DND-41 (cell line): ENCODE results near the gene ASB18.

Experiments
- ATAC-seq: fragments of 200-7000 bp; cut with Tn5 transposase; 3 replicates; pipeline ENCODE4 v1.9.1; 2021; ENCODE audit warnings: low read depth; ENCODE audit not compliant: insufficient read depth
- DNase-seq: peaks from one replicate; pipeline ENCODE4 v3.0.0-alpha.2; 2020
- H2AFZ ChIP-seq: 2 replicates; pipeline ENCODE4 v1.6.0; 2012; ENCODE audit warnings: low read depth, low read length
- H3K27ac ChIP-seq: 2 replicates; pipeline ENCODE4 v1.5.1; 2012; ENCODE audit warnings: low read length, inconsistent platforms
- H3K27me3 ChIP-seq: fragments of 200-600 bp; sonication (generic); 2 replicates; pipeline ENCODE4 v1.6.0; 2012; ENCODE audit warnings: low read length, mild to moderate bottlenecking, inconsistent platforms; ENCODE audit not compliant: insufficient read depth, poor library complexity
- H3K36me3 ChIP-seq: 2 replicates; pipeline ENCODE4 v1.5.1; 2012; ENCODE audit warnings: low read length, inconsistent platforms; ENCODE audit not compliant: insufficient read depth
- H3K4me1 ChIP-seq: 2 replicates; pipeline ENCODE4 v1.5.1; 2012; ENCODE audit warnings: mild to moderate bottlenecking, low read length; ENCODE audit not compliant: insufficient read depth
- H3K4me2 ChIP-seq: 2 replicates; pipeline ENCODE4 v1.6.0; 2012; ENCODE audit warnings: mild to moderate bottlenecking, moderate library complexity, low read length, inconsistent platforms; ENCODE audit not compliant: insufficient read depth
- H3K4me3 ChIP-seq, 2 experiments: fragments of 200-600 bp in 1 of 2; shearing (Covaris generic) in 1 of 2; 2 replicates each; pipeline ENCODE4 v1.5.1; 2012 to 2016; ENCODE audit warnings: inconsistent platforms in 2 of 2, low read length in 2 of 2, mild to moderate bottlenecking in 2 of 2, low read depth in 1 of 2, moderate library complexity in 1 of 2
- H3K79me2 ChIP-seq: 2 replicates; pipeline ENCODE4 v1.6.0; 2012; ENCODE audit warnings: low read length, inconsistent platforms; ENCODE audit not compliant: insufficient read depth
- H3K9ac ChIP-seq: 2 replicates; pipeline ENCODE4 v1.6.0; 2012; ENCODE audit warnings: low read depth, mild to moderate bottlenecking, inconsistent platforms, low read length, moderate library complexity
- H3K9me3 ChIP-seq: 2 replicates; pipeline ENCODE4 v1.5.1; 2012; ENCODE audit warnings: low read length, moderate library complexity, mild to moderate bottlenecking, inconsistent platforms; ENCODE audit not compliant: insufficient read depth, severe bottlenecking
- H4K20me1 ChIP-seq: 2 replicates; pipeline ENCODE4 v1.6.0; 2012; ENCODE audit warnings: low read length; ENCODE audit not compliant: insufficient read depth
- EZH2 ChIP-seq: IDR thresholded peaks from 3 replicates; pipeline ENCODE4 v1.6.1; 2012; ENCODE audit warnings: borderline replicate concordance, low read depth, mild to moderate bottlenecking, moderate library complexity, low read length, inconsistent platforms; ENCODE audit not compliant: severe bottlenecking
- TF ChIP-seq, protein P1 (sequence below): IDR thresholded peaks from 2 replicates; pipeline ENCODE4 v1.5.1; 2012; ENCODE audit warnings: borderline replicate concordance, low read length, moderate library complexity, mild to moderate bottlenecking; ENCODE audit not compliant: poor library complexity, severe bottlenecking; ENCODE audit errors: extremely low read depth

ASB18 gene

DNA sequence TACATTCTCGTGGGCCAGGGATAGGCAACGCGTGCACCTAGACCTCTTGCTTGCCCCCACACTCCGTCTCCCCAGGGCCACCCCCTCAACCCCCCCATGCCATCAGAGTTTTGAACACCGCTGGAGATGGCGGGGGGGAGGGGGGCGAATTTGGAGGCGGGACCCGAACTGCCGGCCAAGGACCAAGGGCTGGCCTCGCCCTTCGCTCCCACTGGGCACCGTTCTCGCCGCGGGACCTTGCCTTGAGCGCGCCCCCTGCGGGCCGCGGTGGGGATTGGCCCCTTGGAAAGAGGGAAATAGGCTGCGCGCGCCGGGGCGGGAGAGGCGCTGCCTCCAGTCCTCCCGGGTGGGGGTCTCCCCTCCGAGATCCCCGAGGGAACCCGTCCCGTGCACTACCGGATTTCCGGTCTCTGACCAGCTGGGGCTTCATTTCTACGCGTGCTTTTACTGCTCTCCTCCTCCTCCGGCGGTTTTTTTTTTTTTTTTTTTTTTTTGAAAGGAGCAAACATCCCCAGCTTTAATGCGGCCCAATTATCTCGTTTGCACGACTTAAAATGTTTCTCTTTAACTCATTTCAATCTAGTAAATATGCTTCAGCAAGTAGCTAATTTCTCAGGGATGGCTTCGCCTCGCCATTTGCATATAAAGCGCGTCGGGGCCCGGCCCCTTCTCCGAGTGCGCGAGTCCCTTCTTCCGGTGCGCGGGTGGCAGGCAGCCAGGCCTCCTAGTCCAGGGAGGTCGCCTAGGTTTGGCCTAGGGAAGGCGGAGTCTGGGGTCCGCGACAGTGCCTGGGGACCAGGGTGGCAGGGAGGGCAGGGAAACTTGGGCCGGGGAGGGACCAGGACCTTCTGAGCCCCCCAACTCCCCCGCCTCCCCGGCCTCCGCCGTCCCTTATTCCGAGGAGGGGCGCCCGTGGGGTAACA, 86.0 kb downstream of the ASB18 start:
- H4K20me1 ChIP-seq: no peaks in the 10 kb centered on the region
- H3K4me3 ChIP-seq: no peak overlapping the region
- no peaks in the 10 kb centered on the region for H3K36me3 ChIP-seq
- TF ChIP-seq, protein P1, sequence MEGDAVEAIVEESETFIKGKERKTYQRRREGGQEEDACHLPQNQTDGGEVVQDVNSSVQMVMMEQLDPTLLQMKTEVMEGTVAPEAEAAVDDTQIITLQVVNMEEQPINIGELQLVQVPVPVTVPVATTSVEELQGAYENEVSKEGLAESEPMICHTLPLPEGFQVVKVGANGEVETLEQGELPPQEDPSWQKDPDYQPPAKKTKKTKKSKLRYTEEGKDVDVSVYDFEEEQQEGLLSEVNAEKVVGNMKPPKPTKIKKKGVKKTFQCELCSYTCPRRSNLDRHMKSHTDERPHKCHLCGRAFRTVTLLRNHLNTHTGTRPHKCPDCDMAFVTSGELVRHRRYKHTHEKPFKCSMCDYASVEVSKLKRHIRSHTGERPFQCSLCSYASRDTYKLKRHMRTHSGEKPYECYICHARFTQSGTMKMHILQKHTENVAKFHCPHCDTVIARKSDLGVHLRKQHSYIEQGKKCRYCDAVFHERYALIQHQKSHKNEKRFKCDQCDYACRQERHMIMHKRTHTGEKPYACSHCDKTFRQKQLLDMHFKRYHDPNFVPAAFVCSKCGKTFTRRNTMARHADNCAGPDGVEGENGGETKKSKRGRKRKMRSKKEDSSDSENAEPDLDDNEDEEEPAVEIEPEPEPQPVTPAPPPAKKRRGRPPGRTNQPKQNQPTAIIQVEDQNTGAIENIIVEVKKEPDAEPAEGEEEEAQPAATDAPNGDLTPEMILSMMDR: peak; percentile 29
- TF ChIP-seq EZH2: no peak
- H2AFZ ChIP-seq: no peak overlapping the region
- H3K79me2 ChIP-seq: no peaks in the 10 kb centered on the region
- H3K9me3 ChIP-seq: no peaks in the 10 kb centered on the region
- no peak overlapping the region for H3K27ac ChIP-seq
- no peak overlapping the region for H3K4me2 ChIP-seq
- DNase-seq (no peak), ATAC-seq (no peak)
- H3K4me1 ChIP-seq: no peaks in the 10 kb centered on the region
- no peak overlapping the region for H3K9ac ChIP-seq
- H3K27me3 ChIP-seq: no peaks in the 10 kb centered on the region

DNA sequence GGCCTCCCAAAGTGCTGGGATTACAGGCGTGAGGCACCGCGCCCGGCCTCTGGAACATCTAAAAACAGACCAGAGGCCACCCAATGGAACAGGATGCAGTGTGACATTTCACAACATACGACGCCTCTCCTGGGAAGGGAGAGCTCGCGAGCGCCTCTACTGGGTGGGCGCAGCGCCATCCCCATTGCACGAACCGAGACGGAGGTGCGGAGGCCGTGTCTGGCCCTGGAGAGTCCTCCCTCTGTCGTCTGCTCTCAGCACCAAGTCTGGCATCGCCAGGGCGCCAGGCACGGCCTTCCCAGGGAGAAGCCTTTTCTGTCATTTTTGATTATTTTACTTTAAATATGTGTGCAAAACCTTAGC, 86.6 kb downstream of the ASB18 start:
- no peak overlapping the region for H2AFZ ChIP-seq
- H3K79me2 ChIP-seq: no peaks in the 10 kb centered on the region
- no peak overlapping the region for H3K27ac ChIP-seq
- no peaks in the 10 kb centered on the region for H4K20me1 ChIP-seq
- H3K4me3 ChIP-seq: no peak overlapping the region
- ATAC-seq (no peak), DNase-seq (no peak)
- no peak overlapping the region for H3K9ac ChIP-seq
- no peak for TF ChIP-seq EZH2
- no peak overlapping the region for H3K4me2 ChIP-seq
- no peaks in the 10 kb centered on the region for H3K27me3 ChIP-seq
- no peaks in the 10 kb centered on the region for H3K36me3 ChIP-seq
- no peaks in the 10 kb centered on the region for H3K4me1 ChIP-seq
- no peaks in the 10 kb centered on the region for H3K9me3 ChIP-seq

- no peak for ATAC-seq
- Histone ChIP-seq H4K20me1 (no peaks in the 10 kb centered on the region), H3K4me1 (no peaks in the 10 kb centered on the region), H3K79me2 (no peaks in the 10 kb centered on the region), H3K9me3 (no peaks in the 10 kb centered on the region), H3K27me3 (no peaks in the 10 kb centered on the region), H3K9ac (no peak overlapping the region), H3K4me2 (no peak overlapping the region), H2AFZ (no peak overlapping the region), H3K4me3 (no peak overlapping the region), H3K27ac (no peak overlapping the region), H3K36me3 (no peaks in the 10 kb centered on the region)
- TF ChIP-seq EZH2: no peak
- TF ChIP-seq, protein P1: no peak
- DNase-seq: no peak
Observed at GRCh38 chr2:236176951-236177350, 87.3 kb downstream of the ASB18 start.

DNA sequence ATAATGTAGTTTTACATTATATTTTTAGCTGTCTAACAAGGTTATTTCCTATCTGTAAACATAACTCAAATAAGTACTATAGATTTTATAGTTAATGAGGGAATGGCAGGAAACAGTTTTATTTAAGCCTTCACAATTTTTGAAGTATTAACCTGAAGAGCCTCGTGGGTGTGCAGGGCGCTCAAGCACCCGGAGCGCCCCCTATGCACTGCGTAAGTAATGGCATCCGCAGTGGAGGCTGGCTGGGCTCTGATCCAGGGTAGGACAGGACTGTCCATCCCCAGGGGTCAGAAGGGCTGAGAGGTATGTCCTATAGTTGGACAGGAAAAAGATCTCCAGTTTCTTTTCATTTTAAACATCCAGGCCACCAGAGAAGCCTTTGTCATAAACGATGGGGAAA, 87.8 kb downstream of the ASB18 start:
- Histone ChIP-seq H3K4me1 (no peaks in the 10 kb centered on the region), H3K27me3 (no peaks in the 10 kb centered on the region)
- no peak for DNase-seq

More for the DNA sequence above, 87.8 kb downstream of the ASB18 start:
- H3K27ac ChIP-seq: no peak overlapping the region
- no peak overlapping the region for H3K4me3 ChIP-seq
- H3K4me2 ChIP-seq: no peak overlapping the region
- no peak for TF ChIP-seq EZH2
- TF ChIP-seq, protein P1: peak; percentile 71
- no peaks in the 10 kb centered on the region for H3K9me3 ChIP-seq
- H3K36me3 ChIP-seq: no peaks in the 10 kb centered on the region
- H3K79me2 ChIP-seq: no peaks in the 10 kb centered on the region
- no peaks in the 10 kb centered on the region for H4K20me1 ChIP-seq
- H2AFZ ChIP-seq: no peak overlapping the region
- no peak overlapping the region for H3K9ac ChIP-seq
- peak; percentile 45; the same call in 2 of the 3 replicates for ATAC-seq
